H1 (cell line): ENCODE data around the gene TRIM15. TPM values are rescaled to one million over a fixed set of nuclear protein-coding genes. Genes with fewer than 3 reads are reported as not detected.
"Not testable (repeated sequence)": the region's sequence is repeated elsewhere in the genome, so short reads cannot be mapped to it uniquely, and the experiment has no call there.

Experiments used
- CTCF ChIA-PET: fragments of 300-600 bp; sonication (Branson Sonifier 250); formaldehyde crosslinking; loops from one replicate; lab custom pipeline; 2021; ENCODE audit not compliant: partially characterized antibody; lab: Charles Lee
- POLR2A ChIA-PET: fragments of 300-600 bp; sonication (Branson Sonifier 250); formaldehyde crosslinking; loops from one replicate; lab custom pipeline; 2021; ENCODE audit warnings: inconsistent platforms; ENCODE audit not compliant: partially characterized antibody; lab: Charles Lee
- DNase-seq, 2 experiments: peaks; one replicate each; pipeline versions ENCODE4 v3.0.0 to v3.0.0-alpha.2; 2010 to 2022; ENCODE audit warnings: low spot score in 2 of 2, low read depth in 1 of 2, mixed read lengths in 1 of 2
- FAIRE-seq: peaks from 2 replicates; lab custom pipeline; 2011; peaks lifted over from hg19 to GRCh38; lab: Jason Lieb, UNC
- H2AFZ ChIP-seq: 2 replicates; pipeline ENCODE4 v1.8.1; 2012; ENCODE audit warnings: low read length, inconsistent platforms
- H2AK5ac ChIP-seq: 2 replicates; pipeline ENCODE4 v1.6.1; 2013; ENCODE audit warnings: low read depth, low read length
- H2BK120ac ChIP-seq: replicated peaks from 2 replicates; pipeline ENCODE3; 2013; ENCODE audit warnings: low read depth, low read length, inconsistent platforms
- H2BK12ac ChIP-seq: 2 replicates; pipeline ENCODE4 v1.6.1; 2013; ENCODE audit warnings: low read depth, low read length
- H2BK15ac ChIP-seq: 2 replicates; pipeline ENCODE4 v1.6.1; 2013; ENCODE audit warnings: low read length
- H2BK20ac ChIP-seq: 2 replicates; pipeline ENCODE4 v1.6.1; 2013; ENCODE audit warnings: low read length
- H2BK5ac ChIP-seq: 2 replicates; pipeline ENCODE4 v1.6.1; 2013; ENCODE audit warnings: low read depth, low read length
- H3K14ac ChIP-seq: 2 replicates; pipeline ENCODE4 v1.6.1; 2013; ENCODE audit warnings: inconsistent platforms; ENCODE audit not compliant: insufficient read length
- H3K18ac ChIP-seq: 2 replicates; pipeline ENCODE4 v1.6.1; 2013; ENCODE audit warnings: low read length; ENCODE audit errors: extremely low read depth
- H3K23ac ChIP-seq: 2 replicates; pipeline ENCODE4 v1.6.1; 2013; ENCODE audit warnings: inconsistent platforms; ENCODE audit not compliant: insufficient read length
- H3K23me2 ChIP-seq: 2 replicates; pipeline ENCODE4 v1.6.1; 2013; ENCODE audit warnings: low read depth, low read length
- H3K27ac ChIP-seq: 2 replicates; pipeline ENCODE4 v1.6.1; 2011; ENCODE audit warnings: low read depth, low read length, inconsistent platforms
- H3K27me3 ChIP-seq, 4 experiments: replicated peaks in 1 of 4; 1 replicate in 1 of 4; 2 replicates in 3 of 4; pipeline versions ENCODE4 v1.6.1 to v1.8.1; 2011 to 2013; ENCODE audit warnings: low read length in 3 of 4, mild to moderate bottlenecking in 3 of 4, inconsistent platforms in 2 of 4, mixed read lengths in 2 of 4, moderate library complexity in 1 of 4; ENCODE audit not compliant: control insufficient read depth in 3 of 4, insufficient read depth in 3 of 4; ENCODE audit errors: extremely low read depth in 1 of 4
- H3K36me3 ChIP-seq, 4 experiments: 2 replicates each; pipeline versions ENCODE4 v1.6.1 to v1.8.1; 2011 to 2013; ENCODE audit warnings: mild to moderate bottlenecking in 4 of 4, low read length in 3 of 4, moderate library complexity in 2 of 4, control low read depth in 1 of 4, inconsistent platforms in 1 of 4; ENCODE audit not compliant: insufficient read depth in 4 of 4, control insufficient read depth in 2 of 4
- H3K4ac ChIP-seq: replicated peaks from 2 replicates; pipeline ENCODE3; 2013; ENCODE audit warnings: low read length, low read depth, mixed read lengths, inconsistent platforms; ENCODE audit not compliant: insufficient read length
- H3K4me1 ChIP-seq, 4 experiments: replicated peaks in 1 of 4; 1 replicate in 1 of 4; 2 replicates in 3 of 4; pipeline versions ENCODE4 v1.6.1 to v1.8.1; 2011 to 2013; ENCODE audit warnings: low read length in 3 of 4, inconsistent platforms in 2 of 4, mixed read lengths in 1 of 4; ENCODE audit not compliant: insufficient read depth in 4 of 4, control insufficient read depth in 3 of 4
- H3K4me2 ChIP-seq, 2 experiments: 2 replicates each; pipeline versions ENCODE4 v1.6.1 to v1.8.1; 2011 to 2013; ENCODE audit warnings: low read depth in 2 of 2, low read length in 2 of 2, control low read depth in 1 of 2, inconsistent platforms in 1 of 2, mild to moderate bottlenecking in 1 of 2; ENCODE audit not compliant: insufficient read depth in 1 of 2
- H3K4me3 ChIP-seq, 4 experiments: fragments of 200-600, 300-600 bp in 1 of 4; sonication (generic), shearing (Covaris generic), sonication (Bioruptor Twin) in 1 of 4; 2 replicates each; pipeline versions ENCODE4 v1.5.1 to v1.8.1; 2011 to 2016; ENCODE audit warnings: low read length in 4 of 4, low read depth in 3 of 4, control low read depth in 2 of 4, inconsistent platforms in 2 of 4, mild to moderate bottlenecking in 2 of 4, mixed read lengths in 1 of 4, moderate library complexity in 1 of 4; ENCODE audit not compliant: insufficient read depth in 2 of 4; ENCODE audit errors: extremely low read depth in 1 of 4
- H3K56ac ChIP-seq: replicated peaks from 2 replicates; pipeline ENCODE3; 2013; ENCODE audit warnings: low read depth, mild to moderate bottlenecking, mixed read lengths, low read length, inconsistent platforms; ENCODE audit not compliant: insufficient read length
- H3K79me1 ChIP-seq: 2 replicates; pipeline ENCODE4 v1.6.1; 2013; ENCODE audit warnings: low read depth, low read length, control low read depth
- H3K79me2 ChIP-seq, 2 experiments: 2 replicates each; pipeline versions ENCODE4 v1.6.1 to v1.8.1; 2012 to 2013; ENCODE audit warnings: low read length in 2 of 2, mild to moderate bottlenecking in 2 of 2, inconsistent platforms in 1 of 2; ENCODE audit not compliant: insufficient read depth in 2 of 2, control insufficient read depth in 1 of 2
- H3K9ac ChIP-seq, 4 experiments: replicated peaks in 1 of 4; 1 replicate in 1 of 4; 2 replicates in 3 of 4; pipeline versions ENCODE4 v1.6.1 to v1.8.1; 2011 to 2013; ENCODE audit warnings: low read depth in 3 of 4, low read length in 3 of 4, control low read depth in 2 of 4, mild to moderate bottlenecking in 2 of 4, moderate library complexity in 2 of 4, inconsistent platforms in 1 of 4; ENCODE audit errors: extremely low read depth in 1 of 4
- H3K9me3 ChIP-seq, 2 experiments: 2 replicates each; pipeline versions ENCODE4 v1.6.1 to v1.8.1; 2012 to 2013; ENCODE audit warnings: mild to moderate bottlenecking in 2 of 2, moderate library complexity in 2 of 2, control low read depth in 1 of 2, inconsistent platforms in 1 of 2, low read depth in 1 of 2, low read length in 1 of 2, mixed read lengths in 1 of 2; ENCODE audit not compliant: insufficient read depth in 2 of 2
- H4K20me1 ChIP-seq, 2 experiments: replicated peaks in 1 of 2; 2 replicates each; pipeline versions ENCODE3 to v1.8.1; 2011 to 2013; ENCODE audit warnings: inconsistent platforms in 2 of 2, low read length in 2 of 2, mild to moderate bottlenecking in 1 of 2; ENCODE audit not compliant: insufficient read depth in 2 of 2, control insufficient read depth in 1 of 2
- H4K5ac ChIP-seq: 2 replicates; pipeline ENCODE4 v1.6.1; 2013; ENCODE audit warnings: low read length, low read depth, mixed read lengths, inconsistent platforms; ENCODE audit not compliant: insufficient read length
- H4K8ac ChIP-seq: 2 replicates; pipeline ENCODE4 v1.8.0; 2013; ENCODE audit warnings: mild to moderate bottlenecking, moderate library complexity, low read length, inconsistent platforms; ENCODE audit not compliant: insufficient read depth; ENCODE audit errors: extremely low read depth
- H4K91ac ChIP-seq: replicated peaks from 2 replicates; pipeline ENCODE3; 2013; ENCODE audit warnings: low read length, mixed read lengths, inconsistent platforms; ENCODE audit not compliant: insufficient read length
- WGBS, 2 experiments: shearing (Covaris generic) in 1 of 2; methylation state at CpG; one replicate each; pipeline versions ENCODE4 v1.1.6 to v1.1.7; 2013 to 2015; ENCODE audit warnings: low lambda C conversion rate in 2 of 2, mixed read lengths in 2 of 2, inconsistent platforms in 1 of 2, low coverage in 1 of 2, missing lambda C conversion rate in 1 of 2; ENCODE audit not compliant: insufficient replicate concordance in 2 of 2, insufficient coverage in 1 of 2, insufficient read length in 1 of 2; ENCODE audit errors: extremely low coverage in 1 of 2, missing lambda C conversion rate in 1 of 2; 5-methylcytosine and 5-hydroxymethylcytosine counted together
- polyA plus RNA-seq, 7 experiments: library from polyadenylated mRNA; depleted of rRNA in 3 of 7; stranded (reverse) in 5 of 7; unstranded in 2 of 7; fragments of >200 nt in 5 of 7; fragments of 200-250 nt in 2 of 7; gene quantifications; 1 replicate in 5 of 7; 2 replicates in 1 of 7; 4 replicates in 1 of 7; pipeline versions ENCODE4 v1.2.1 to v1.2.3, GENCODE V29; 2011 to 2013; ENCODE audit warnings: missing spikeins in 2 of 7, mixed read lengths in 2 of 7
- total RNA-seq: library from RNA; stranded (reverse); fragmentation: NEBNext Ultra II Directional; extraction: Animal tissue kit (Norgen Biotek cat#: 25700); gene quantifications from 2 replicates; pipeline ENCODE4 v1.2.1, GENCODE V29; 2021

Gene TRIM15
- total and polyA plus RNA-seq, 2 of the 8 experiments (the other 6 are each of a cell fraction or from before 2014, with no cell fraction given): 0.18 to 0.48 TPM

GRCh38 chr6:30140240-30140639 is 23.1 kb upstream of the TRIM15 start:
- POLR2A ChIA-PET, H3K9me3 ChIP-seq, H2BK12ac ChIP-seq, H3K27ac ChIP-seq, H3K79me2 ChIP-seq, H3K23me2 ChIP-seq, FAIRE-seq, H4K20me1 ChIP-seq, H3K4ac ChIP-seq, H3K4me3 ChIP-seq, H2BK120ac ChIP-seq, H3K4me1 ChIP-seq, H3K79me1 ChIP-seq, H3K4me2 ChIP-seq, H4K8ac ChIP-seq, H3K14ac ChIP-seq, H2BK15ac ChIP-seq, DNase-seq, H2BK5ac ChIP-seq, H2BK20ac ChIP-seq, H3K23ac ChIP-seq, H2AK5ac ChIP-seq, H3K56ac ChIP-seq, H4K91ac ChIP-seq, H2AFZ ChIP-seq, H3K18ac ChIP-seq, H3K27me3 ChIP-seq, H3K36me3 ChIP-seq, H3K9ac ChIP-seq, H4K5ac ChIP-seq: not testable (repeated sequence)
- 84% methylated on average over 8 of the region's 8 CpGs; no CpG with 5 or more reads in 1 of the 2 experiments for WGBS, 2 experiments
- CTCF ChIA-PET: interaction anchor here (0.6 to 1.6 kb wide), 3 partner anchors 8 to 11 kb away, joined by 3 to 4 read pairs (median 3); no protein-coding TSS in a partner anchor
